ENCODE data around the gene AGPAT3.

DNA sequence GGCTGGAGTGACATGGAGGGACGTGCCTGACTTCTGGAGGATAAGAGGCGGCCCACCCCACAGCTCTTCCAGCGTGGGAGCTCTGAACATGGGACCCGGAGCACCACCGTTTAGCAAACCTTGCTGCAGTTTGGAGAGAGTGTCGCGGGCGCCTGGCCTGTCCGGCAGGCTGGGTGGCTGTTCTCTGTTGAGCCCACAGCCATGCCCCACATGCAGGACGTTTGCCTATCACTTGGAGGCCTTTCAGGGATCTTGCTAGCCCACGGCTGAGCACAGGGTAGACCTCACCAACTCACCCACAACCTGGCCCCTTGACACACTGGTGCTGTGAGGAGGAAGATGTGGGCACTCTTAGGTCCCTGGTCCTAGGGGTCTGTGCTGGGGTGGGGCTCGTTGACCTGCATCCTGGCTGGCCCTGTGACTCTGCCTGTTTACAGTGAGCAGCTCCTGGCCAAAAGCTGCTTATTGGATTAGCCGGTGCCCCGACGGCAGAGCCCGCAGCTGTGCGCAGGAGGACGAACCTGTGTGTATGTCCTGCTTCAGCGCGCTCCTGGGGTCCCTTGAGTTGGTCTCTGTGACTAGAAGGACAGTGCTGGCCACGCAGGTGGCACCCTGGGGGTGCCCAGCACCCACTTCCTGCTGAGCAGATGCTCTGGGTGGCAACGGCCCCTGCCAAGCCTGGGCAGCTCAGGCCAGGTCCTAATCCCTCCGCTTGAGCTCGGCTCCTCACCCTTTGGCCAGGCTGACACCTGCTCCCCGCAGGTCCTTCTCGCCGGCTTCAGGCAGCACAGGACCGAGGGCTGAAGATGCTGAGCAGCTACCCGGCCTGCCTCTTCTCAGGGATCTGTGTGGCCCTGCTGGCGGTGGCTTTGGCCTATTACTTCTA is 74.7 kb downstream of the AGPAT3 start:
- TF ChIP-seq EZH2 (IDR thresholded peaks at IDR 0.05; ENCODE audit: borderline replicate concordance, low read depth, low read length, severe bottlenecking) (no peak), POLR2A (IDR thresholded peaks at IDR 0.05; ENCODE audit: low read depth, low read length) (no peak)
